ENCODE measurements around the gene KYNU. TPM values are rescaled to one million over a fixed set of nuclear protein-coding genes. Genes with fewer than 3 reads are reported as not detected.
"Not testable (repeated sequence)": the region's sequence is repeated elsewhere in the genome, so short reads cannot be mapped to it uniquely, and the experiment has no call there.

Gene KYNU
- total and polyA plus RNA-seq, 5 donors, result 0.50 to 2.3 (median 2.0) TPM

GRCh38 chr2:143071185-143071876 lies 193.9 kb downstream of the KYNU start:
- no peak for DNase-seq
- Histone ChIP-seq H3K4me1 (ENCODE audit: control insufficient read depth, insufficient read depth, low read length) (no peaks in the 10 kb centered on the region), H3K27ac (ENCODE audit: low read length) (no peak overlapping the region), H3K9me3 (ENCODE audit: control insufficient read depth, low read length) (no peaks in the 10 kb centered on the region), H3K4me3 (ENCODE audit: low read length) (no peak overlapping the region), H3K27me3 (ENCODE audit: control insufficient read depth, insufficient read depth) (no peaks in the 10 kb centered on the region)
- WGBS, result 71% methylated on average over 4 of the region's 4 CpGs
- intact Hi-C loops (cut with DNase I), result no loop called here
- no peak for ATAC-seq

DNA sequence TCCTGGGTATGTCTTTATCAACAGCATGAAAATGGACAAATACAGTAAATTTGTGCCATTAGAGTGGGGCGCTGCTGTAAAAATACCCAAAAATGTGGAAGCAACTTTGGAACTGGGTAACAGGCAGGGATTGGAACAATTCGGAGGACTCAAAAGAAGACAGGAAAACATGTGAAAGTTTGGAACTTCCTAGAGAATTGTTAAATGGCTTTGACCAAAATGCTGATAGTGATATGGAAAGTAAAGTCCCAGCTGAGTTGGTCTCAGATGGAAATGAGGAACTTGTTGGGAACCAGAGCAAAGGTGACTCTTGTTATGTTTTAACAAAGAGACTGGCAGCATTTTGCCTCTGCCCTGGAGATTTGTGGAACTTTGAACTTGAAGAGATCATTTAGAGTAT lies 197.4 kb downstream of the KYNU start:
- H3K4me1 ChIP-seq (ENCODE audit: control insufficient read depth, insufficient read depth, low read length); H3K27ac ChIP-seq (ENCODE audit: low read length); H3K27me3 ChIP-seq (ENCODE audit: control insufficient read depth, insufficient read depth); DNase-seq; intact Hi-C loops (cut with DNase I); H3K9me3 ChIP-seq (ENCODE audit: control insufficient read depth, low read length); H3K4me3 ChIP-seq (ENCODE audit: low read length); ATAC-seq: not testable (repeated sequence)
- 84% methylated on average over 2 of the region's 2 CpGs for WGBS

DNA sequence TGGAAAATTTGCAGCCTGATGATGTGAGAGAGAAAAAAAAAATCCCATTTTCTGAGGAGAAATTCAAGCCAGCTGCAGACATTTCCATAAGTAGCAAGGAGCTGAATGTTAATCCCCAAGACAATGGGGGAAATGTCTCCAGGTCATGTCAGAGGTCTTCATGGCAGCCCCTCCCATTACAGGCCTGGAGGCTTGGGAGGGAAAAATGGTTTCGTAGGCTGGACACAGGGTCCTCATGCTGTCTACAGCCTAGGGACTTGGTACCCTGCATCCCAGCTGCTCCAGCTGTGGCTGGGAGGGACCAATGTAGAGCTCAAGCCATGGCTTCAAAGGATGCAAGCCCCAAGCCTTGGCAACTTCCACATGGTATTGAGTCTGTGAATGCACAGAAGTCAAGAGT lies 198.2 kb downstream of the KYNU start:
- 91% methylated on average over 1 of the region's 1 CpG for WGBS
- Histone ChIP-seq H3K4me3 (ENCODE audit: low read length) (no peak overlapping the region), H3K27ac (ENCODE audit: low read length) (no peak overlapping the region), H3K4me1 (ENCODE audit: control insufficient read depth, insufficient read depth, low read length) (no peaks in the 10 kb centered on the region), H3K27me3 (ENCODE audit: control insufficient read depth, insufficient read depth) (no peaks in the 10 kb centered on the region), H3K9me3 (ENCODE audit: control insufficient read depth, low read length) (no peaks in the 10 kb centered on the region)
- intact Hi-C loops (cut with DNase I), result no loop called here
- no peak for ATAC-seq
- DNase-seq, result no peak

- intact Hi-C loops (cut with DNase I), result no loop called here
- no peaks in the 10 kb centered on the region for H3K4me1 ChIP-seq (ENCODE audit: control insufficient read depth, insufficient read depth, low read length)
- no peak overlapping the region for H3K4me3 ChIP-seq (ENCODE audit: low read length)
- no peak overlapping the region for H3K27ac ChIP-seq (ENCODE audit: low read length)
- ATAC-seq, result no peak
- no peaks in the 10 kb centered on the region for H3K9me3 ChIP-seq (ENCODE audit: control insufficient read depth, low read length)
- DNase-seq, result no peak
- H3K27me3 ChIP-seq (ENCODE audit: control insufficient read depth, insufficient read depth), result no peaks in the 10 kb centered on the region
These were observed 200.6 kb downstream of the KYNU start for GRCh38 chr2:143078104-143078503.

DNA sequence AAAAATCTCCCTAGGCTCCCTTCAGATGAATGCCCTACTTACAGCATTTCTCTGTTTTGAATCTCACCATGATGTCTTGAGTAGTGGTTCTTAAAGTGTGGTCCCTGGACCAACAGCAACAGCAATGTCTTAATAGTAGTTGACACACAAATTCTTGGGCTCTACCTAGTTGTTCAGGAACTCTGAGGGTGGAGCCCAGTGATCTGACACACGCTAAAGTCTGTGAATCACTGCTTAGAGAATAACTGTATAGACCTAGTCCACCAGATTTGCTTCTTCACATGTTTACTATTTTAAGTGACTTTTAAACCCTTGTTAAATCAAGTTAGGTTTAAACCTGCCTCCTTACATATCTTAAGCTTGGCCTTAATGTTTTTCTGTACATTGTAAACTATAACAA lies 204.2 kb downstream of the KYNU start:
- no peaks in the 10 kb centered on the region for H3K27me3 ChIP-seq (ENCODE audit: control insufficient read depth, insufficient read depth)
- H3K4me1 ChIP-seq (ENCODE audit: control insufficient read depth, insufficient read depth, low read length), result no peaks in the 10 kb centered on the region
- H3K4me3 ChIP-seq (ENCODE audit: low read length), result no peak overlapping the region
- H3K9me3 ChIP-seq (ENCODE audit: control insufficient read depth, low read length), result no peaks in the 10 kb centered on the region
- no peak for ATAC-seq
- H3K27ac ChIP-seq (ENCODE audit: low read length), result no peak overlapping the region
- WGBS, result 82% methylated on average over 1 of the region's 1 CpG
- DNase-seq, result no peak
- intact Hi-C loops (cut with DNase I), result no loop called here

- no peaks in the 10 kb centered on the region for H3K4me1 ChIP-seq (ENCODE audit: control insufficient read depth, insufficient read depth, low read length)
- 48% methylated on average over 2 of the region's 2 CpGs for WGBS
- intact Hi-C loops (cut with DNase I), result no loop called here
- DNase-seq (no peak), ATAC-seq (peak in 1 of 2 donors; percentile 28)
- H3K27ac ChIP-seq (ENCODE audit: low read length), result no peak overlapping the region
- H3K4me3 ChIP-seq (ENCODE audit: low read length), result no peak overlapping the region
- no peaks in the 10 kb centered on the region for H3K27me3 ChIP-seq (ENCODE audit: control insufficient read depth, insufficient read depth)
- H3K9me3 ChIP-seq (ENCODE audit: control insufficient read depth, low read length), result no peaks in the 10 kb centered on the region
These were observed 206.2 kb downstream of the KYNU start for GRCh38 chr2:143083636-143084035.

- Histone ChIP-seq H3K9me3 (ENCODE audit: control insufficient read depth, low read length) (no peaks in the 10 kb centered on the region), H3K27me3 (ENCODE audit: control insufficient read depth, insufficient read depth) (no peaks in the 10 kb centered on the region), H3K4me3 (ENCODE audit: low read length) (no peak overlapping the region), H3K4me1 (ENCODE audit: control insufficient read depth, insufficient read depth, low read length) (no peaks in the 10 kb centered on the region), H3K27ac (ENCODE audit: low read length) (no peak overlapping the region)
- intact Hi-C loops (cut with DNase I), result no loop called here
- 73% methylated on average over 2 of the region's 2 CpGs for WGBS
- ATAC-seq (no peak), DNase-seq (no peak)
These were observed 207.0 kb downstream of the KYNU start for GRCh38 chr2:143084462-143084861.

GRCh38 chr2:143085125-143085784 lies 207.8 kb downstream of the KYNU start:
- WGBS, result 78% methylated on average over 1 of the region's 1 CpG
- intact Hi-C loops (cut with DNase I), result no loop called here

GRCh38 chr2:143087033-143087432 lies 209.6 kb downstream of the KYNU start:
- Histone ChIP-seq H3K9me3 (ENCODE audit: control insufficient read depth, low read length) (no peaks in the 10 kb centered on the region), H3K27me3 (ENCODE audit: control insufficient read depth, insufficient read depth) (no peaks in the 10 kb centered on the region), H3K4me1 (ENCODE audit: control insufficient read depth, insufficient read depth, low read length) (no peaks in the 10 kb centered on the region), H3K27ac (ENCODE audit: low read length) (no peak overlapping the region), H3K4me3 (ENCODE audit: low read length) (no peak overlapping the region)
- 46% methylated on average over 1 of the region's 1 CpG for WGBS
- DNase-seq (no peak), ATAC-seq (no peak)
- intact Hi-C loops (cut with DNase I), result no loop called here

More at GRCh38 chr2:143085125-143085784, 207.8 kb downstream of the KYNU start:
- no peaks in the 10 kb centered on the region for H3K27me3 ChIP-seq (ENCODE audit: control insufficient read depth, insufficient read depth)
- ATAC-seq (no peak), DNase-seq (no peak)
- no peaks in the 10 kb centered on the region for H3K9me3 ChIP-seq (ENCODE audit: control insufficient read depth, low read length)
- H3K27ac ChIP-seq (ENCODE audit: low read length), result no peak overlapping the region
- H3K4me3 ChIP-seq (ENCODE audit: low read length), result no peak overlapping the region
- H3K4me1 ChIP-seq (ENCODE audit: control insufficient read depth, insufficient read depth, low read length), result no peaks in the 10 kb centered on the region

DNA sequence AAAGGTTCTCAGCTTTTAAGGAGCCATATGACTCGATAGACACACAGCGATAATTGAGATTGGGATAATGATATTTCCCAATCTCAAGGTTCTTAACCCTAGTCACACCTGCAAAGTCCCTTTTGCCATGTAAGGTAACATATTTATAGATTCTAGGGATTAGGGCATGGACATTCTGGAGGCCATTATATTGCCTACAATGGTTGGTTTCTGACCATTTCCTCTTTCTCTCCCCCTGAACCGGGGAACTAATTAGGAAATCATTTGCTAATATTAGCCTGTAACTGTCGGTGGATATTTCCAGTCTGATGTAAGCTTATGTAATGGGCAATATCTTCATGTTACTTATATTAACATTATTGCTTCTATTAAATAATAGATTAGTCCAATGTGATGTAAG lies 210.9 kb downstream of the KYNU start:
- 79% methylated on average over 4 of the region's 4 CpGs for WGBS
- no peaks in the 10 kb centered on the region for H3K27me3 ChIP-seq (ENCODE audit: control insufficient read depth, insufficient read depth)
- ATAC-seq (no peak), DNase-seq (no peak)
- H3K4me1 ChIP-seq (ENCODE audit: control insufficient read depth, insufficient read depth, low read length), result no peaks in the 10 kb centered on the region
- intact Hi-C loops (cut with DNase I), result no loop called here
- no peaks in the 10 kb centered on the region for H3K9me3 ChIP-seq (ENCODE audit: control insufficient read depth, low read length)
- H3K27ac ChIP-seq (ENCODE audit: low read length), result no peak overlapping the region
- no peak overlapping the region for H3K4me3 ChIP-seq (ENCODE audit: low read length)

DNA sequence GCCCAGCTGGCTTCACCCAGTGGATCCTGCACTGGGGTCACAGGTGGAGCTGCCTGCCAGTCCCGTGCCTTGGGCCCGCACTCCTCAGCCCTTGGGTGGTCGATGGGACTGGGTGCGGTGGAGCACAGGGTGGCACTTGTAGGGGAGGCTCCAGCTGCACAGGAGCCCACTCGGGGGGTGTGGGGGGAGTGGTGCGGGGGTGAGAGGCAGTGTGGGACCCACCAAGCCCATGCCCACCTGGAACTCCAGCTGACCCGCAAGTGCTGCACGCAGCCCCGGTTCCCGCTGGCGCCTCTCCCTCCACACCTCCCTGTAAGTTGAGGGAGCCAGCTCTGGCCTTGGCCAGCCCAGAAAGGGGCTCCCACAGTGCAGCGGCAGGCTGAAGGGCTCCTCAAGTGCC lies 212.1 kb downstream of the KYNU start:
- H3K4me1 ChIP-seq (ENCODE audit: control insufficient read depth, insufficient read depth, low read length); H3K27me3 ChIP-seq (ENCODE audit: control insufficient read depth, insufficient read depth); H3K9me3 ChIP-seq (ENCODE audit: control insufficient read depth, low read length); H3K27ac ChIP-seq (ENCODE audit: low read length); ATAC-seq; intact Hi-C loops (cut with DNase I); H3K4me3 ChIP-seq (ENCODE audit: low read length); DNase-seq: not testable (repeated sequence)
- 97% methylated on average over 12 of the region's 12 CpGs for WGBS
